DMS 273 (cell line): ENCODE measurements around the gene CD109.
"Not testable (repeated sequence)": the region's sequence is repeated elsewhere in the genome, so short reads cannot be mapped to it uniquely, and the experiment has no call there.

ENCODE experiments used
- DNase-seq: peaks from one replicate; lab custom pipeline; 2025; ENCODE audit not compliant: unreplicated experiment; lab: John Stamatoyannopoulos, UW

The CD109 gene

DNA sequence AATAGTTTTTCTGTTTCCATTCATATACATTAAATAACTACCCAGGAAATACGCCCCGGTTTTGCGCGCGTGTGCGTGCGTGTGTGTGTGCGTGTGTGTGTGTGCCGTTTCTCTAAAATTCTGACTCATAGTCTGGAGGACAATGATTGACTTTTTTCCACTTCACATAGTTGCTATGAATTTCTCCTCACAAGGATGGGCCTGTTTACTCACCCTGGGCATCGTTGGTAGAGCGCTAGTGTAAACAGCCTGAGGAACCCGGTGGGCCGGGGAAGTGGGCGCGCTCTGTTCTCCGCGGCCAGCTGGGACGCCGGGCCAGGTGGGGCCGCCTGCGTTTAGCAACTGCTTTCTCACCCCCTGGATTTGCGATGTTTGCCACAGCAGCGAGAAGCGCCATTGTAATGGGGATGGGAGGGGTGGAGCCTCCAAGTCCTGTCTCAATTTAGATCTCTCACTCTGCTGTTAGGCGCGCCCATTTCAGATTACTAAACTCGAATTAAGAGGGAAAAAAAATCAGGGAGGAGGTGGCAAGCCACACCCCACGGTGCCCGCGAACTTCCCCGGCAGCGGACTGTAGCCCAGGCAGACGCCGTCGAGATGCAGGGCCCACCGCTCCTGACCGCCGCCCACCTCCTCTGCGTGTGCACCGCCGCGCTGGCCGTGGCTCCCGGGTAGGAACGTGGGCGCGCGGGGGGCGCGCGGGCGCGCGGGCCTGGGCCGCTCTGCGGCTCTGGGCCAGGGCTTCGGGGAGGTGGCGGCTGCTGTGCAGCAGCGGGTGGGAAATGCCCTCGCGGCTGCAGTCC is at the start of gene CD109:
CD109 (plus strand) TSS at position 585 of the 803 bp plus-strand sequence; CDS start at position 598, 13 bp downstream.
- DNase-seq: peak; percentile 76

DNA sequence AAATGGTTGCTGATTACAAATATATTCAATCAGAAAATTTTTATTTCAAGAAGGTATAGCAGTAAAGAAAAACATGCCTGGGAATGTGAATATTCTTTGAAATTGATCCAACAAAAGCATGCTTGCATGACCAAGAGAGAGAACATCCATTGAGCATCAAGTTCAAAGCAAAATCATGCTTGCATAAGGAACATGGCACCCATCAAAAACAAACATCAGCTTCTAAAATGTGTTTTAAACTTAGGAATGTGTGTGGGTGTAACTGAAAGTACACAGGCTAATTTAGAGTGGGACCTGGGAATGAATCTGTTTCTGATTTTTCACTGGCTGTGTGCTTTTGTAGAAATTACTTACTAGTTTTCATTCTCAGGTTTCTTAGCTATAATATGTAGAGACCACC is 47.8 kb upstream of the CD109 start:
- no peak for DNase-seq

DNA sequence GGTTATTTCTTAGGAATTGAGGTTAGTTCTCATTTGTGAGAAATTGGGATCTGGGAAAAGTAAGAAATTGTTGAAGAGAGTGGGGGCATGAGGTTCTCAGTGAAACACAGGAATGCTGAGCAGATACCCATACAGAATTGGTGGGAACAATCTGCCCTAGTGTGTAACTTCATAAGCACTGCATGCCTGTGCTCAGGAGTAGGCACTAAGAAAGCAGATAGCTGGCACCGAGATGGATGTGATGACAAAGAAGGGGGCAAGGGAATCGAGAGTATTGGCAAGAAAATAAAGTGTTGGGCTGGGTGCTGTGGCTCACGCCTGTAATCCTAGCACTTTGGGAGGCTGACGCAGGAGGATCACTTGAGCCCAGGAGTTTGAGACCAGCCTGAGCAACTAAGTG is 46.2 kb upstream of the CD109 start:
- DNase-seq: no peak

DNA sequence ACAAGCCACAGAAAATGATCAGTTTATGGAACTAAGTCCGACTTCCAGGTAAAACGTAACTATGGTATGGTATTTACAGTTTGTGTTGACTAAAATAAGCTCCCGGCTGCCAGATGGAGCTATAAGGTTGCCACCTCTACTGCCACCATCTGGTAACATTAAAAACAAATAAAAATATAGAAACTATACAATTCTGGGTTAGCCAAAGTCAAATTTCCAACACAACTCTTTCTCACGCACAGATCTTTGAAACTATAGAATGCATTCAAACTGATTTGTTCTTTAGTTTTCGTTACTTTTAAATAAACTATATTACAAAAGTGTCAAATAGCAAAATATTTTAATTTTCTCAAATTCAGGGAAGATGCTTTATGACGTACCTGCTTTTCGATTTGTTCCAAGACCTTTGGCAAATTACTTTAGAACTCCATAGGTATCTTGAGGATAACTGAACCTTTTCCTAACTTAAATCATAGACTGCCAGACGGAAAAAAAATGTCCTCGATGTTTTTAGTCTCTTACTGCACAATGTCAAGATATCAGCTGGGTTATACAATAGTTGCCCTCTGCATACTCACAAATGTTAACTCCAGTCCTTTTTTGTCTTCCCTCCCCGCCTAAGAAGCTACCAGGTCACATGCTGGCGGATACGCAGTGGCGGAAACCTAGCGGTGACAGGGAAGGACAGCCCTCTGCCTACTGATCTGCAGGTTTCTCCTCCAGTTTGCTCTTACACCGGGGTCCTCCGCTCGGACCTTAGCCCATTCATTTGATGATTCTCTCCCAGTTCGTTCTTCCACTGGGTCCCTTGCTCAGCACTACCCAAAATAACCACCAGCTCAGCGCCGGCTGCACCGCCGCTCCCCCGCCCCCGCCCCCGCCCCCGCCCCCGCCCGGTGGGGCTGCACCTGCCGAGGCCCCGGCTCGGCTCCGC is 43.1 kb upstream of the CD109 start:
- DNase-seq: peak; percentile 74

DNA sequence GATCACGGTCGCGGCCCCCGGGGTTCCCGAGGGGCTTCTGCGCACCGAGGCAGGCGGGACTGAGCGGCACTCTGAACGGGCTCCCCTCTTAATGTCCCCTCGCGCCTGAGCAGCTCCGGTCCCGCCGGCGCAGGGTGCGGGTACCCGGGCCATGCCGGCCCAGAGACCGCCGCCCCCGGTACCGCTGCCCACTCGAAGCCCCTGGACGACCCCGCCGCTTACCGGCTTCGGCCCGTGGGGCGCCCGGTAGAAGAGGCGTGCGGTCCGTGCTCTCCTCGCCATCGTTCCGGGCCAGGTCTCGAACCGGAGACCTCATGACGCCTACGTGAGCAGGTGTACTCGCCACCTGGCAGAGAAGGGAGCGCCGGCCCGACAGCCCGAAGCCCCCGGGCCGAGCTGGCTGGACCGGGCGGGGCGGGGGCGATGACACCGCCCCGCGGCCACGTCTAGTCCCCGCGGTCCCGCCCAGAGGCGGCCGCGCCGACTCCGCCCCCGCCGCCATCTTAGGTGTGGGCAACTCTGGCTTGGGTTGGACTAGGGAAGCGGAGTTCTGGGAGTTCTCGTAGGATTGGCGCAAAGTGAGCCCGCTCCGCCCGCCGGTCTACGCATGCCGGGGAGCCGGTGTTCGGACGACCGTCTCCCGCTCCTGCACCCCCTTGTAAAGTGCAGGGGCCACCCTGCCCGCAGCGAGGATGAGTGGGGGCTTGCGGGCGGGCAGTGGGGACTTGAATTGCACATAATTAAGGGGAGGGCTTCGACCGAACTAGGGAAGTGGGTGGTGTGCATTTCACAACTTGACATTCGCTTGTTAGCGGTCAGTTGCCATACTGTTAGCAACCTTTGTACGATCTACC is 42.2 kb upstream of the CD109 start, which contains the start of gene SLC17A5:
SLC17A5 (minus strand) TSS at position 422 of the 854 bp plus-strand sequence; CDS start at position 316, 106 bp downstream.
- DNase-seq: peak; percentile 98

DNA sequence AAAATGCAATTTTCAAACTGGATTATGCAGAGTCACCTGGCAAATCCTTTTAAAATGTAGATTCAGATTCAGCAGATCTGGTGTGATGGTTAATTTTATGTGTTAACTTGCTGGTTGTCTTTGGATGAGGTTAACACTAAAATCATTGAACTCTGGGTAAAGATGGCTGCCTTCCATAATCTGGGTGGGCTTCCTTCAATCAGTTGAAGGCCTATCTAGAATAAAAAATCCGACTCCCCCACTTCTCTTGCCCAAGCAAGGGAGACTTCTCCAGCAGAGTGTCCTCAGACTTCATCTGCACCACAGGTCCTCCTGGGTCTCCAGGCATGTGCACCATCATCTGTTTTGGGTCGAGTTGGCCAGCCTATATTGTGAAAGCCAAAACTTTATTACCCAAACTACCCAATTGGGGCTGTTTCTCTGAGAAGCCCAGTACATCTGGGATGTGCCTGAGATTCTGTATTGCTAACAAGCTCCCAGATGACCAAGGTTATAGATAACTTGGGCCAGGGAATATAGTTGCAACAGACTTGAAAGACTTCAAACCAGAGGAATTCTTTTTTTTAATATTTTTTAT is 40.6 kb upstream of the CD109 start:
- no peak for DNase-seq

DNA sequence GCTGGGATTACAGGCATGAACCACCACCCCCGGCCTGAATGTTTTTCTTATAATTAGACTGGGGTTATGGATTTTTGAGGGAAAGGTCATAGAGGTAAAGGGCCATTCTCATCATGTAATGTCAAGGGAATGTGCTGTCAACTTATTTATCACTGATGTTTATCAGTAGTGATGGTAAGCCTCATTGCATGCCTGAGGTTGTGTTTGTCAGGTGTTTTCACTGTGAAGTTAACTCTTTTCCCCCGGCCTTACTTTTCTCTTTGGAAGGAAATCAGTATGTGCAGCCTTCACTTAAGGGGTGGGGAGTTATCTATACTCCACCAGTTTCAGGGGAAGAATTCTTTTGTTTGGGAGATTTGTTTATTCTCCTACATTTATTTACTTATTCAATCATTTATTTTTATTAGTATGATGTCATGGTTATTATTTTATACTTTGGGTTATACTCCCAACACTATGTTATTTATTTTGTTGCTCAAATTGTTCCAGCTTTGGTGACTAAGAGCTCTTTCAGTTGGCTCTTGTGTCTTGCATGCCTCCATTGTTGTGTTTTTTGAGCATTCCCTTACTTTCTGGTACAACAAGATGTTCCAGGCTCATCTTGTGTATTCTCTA is 39.4 kb upstream of the CD109 start:
- DNase-seq: no peak

DNA sequence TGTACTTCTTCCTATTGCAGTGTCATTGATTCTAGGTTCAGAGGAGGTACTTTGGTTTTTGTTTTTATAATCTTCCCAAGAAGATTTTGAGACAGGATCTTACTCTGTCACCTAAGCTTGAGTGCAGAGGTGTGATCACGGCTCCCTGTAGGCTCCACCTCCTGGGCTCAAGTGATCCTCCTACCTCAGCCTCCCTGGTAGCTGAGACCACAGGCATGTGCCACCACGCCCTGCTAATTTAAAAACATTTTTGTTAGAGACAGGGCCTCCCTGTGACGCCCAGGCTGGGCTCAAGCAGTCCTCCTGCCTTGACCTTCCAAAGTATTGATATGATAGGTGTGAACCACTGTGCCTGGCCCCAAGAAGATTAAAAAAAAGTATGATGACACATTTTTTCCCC is 38.8 kb upstream of the CD109 start:
- DNase-seq: no peak

DNA sequence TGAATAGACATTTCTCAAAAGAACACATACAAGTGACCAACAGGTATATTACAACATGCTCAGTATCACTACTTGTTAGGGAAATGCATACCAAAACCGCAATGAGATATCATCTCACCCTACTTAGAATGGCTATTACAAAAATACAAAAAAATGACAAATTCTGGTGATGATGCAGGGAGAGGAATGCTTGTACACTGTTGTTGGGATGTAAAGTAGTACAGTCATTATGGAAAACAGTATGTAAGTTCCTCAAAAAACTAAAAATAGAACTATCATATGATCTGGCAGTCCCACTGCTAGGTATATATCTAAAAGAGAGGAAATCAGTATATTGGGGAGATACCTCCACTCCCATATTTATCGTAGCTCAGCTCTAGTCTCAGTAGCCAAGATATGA is 31.3 kb upstream of the CD109 start:
- DNase-seq: no peak

DNA sequence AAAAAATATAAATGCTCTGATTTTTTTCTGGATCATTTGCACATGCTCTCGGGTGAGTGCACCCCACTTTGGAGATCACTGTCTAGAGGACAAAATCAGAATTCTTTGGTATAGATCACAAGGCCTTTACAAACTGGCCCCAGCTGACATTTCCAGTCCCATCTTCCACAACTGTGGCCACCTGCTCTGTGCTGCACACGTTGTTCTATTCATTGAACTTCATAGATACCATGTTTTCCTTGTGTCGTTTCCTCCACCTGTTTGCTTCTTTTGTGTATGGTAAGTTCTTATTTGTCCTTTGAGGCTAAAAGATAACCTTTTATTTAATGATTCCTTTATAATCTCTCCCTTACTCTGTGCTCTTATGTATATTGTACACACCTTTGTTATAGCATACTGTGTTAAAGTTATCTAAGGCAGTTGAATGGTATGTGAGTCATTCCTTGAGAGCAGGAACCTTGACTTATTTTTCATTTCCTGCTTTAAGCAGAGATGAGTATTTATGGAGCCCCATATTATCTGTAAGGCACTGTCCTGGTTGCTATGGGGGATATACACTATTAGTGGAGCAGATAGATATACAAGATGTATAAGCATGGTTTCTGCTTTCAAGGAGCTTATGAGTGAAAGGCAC is 30.2 kb upstream of the CD109 start:
- no peak for DNase-seq

DNA sequence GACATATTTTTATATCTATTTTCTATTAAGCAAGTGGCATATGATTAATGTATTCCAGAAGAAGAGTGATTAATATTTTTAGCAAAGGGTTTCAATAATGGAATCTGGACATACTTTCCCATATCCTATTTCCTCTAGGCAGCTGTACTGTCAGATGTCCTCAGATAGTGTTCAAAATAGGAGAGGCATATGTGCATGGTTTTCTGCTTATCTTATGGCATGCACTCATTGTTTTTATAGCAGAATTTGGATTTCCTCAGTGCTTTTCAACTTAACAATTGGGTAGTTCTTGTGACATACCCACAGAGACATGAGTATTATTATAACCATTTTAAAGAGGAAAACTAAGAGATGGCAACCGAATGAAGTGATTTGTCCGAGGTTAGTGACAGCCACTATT is 29.6 kb upstream of the CD109 start:
- DNase-seq: peak; percentile 49

DNA sequence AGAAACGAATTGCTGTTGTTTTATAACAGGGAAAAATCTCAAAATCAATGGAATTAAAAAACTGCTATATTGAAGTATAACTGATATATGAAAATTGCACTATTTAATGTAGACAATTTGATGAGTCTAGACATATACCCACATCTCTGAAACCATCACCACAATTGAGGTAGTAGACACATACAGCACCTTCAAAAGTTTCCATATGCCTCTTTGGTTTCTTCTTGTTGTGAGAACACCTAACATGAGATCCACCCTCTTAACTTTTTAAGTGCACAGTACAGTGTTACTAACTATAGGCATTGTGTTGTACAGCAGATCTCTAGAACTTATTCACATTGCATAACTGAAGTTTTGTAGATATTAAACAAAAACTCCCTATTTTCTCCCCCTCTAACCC is 28.2 kb upstream of the CD109 start:
- no peak for DNase-seq

DNA sequence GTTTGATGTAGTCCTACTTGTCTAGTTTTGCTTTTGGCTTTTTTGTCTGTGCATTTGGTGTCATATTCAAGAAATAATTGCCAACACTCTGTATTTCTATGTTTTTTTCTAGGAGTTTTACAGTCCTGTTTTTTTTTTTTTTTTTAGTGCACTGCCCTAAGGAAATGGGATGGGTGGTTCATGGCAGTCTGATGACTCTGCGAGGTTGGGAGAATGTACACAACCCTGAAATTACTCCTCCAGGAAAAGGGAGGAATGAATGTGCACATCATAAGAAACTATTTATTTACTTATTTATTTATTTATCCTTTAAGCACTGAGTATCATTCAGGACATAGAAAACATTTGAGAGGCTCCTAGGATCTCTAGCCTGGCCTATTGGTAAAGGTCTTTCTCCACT is 27.0 kb upstream of the CD109 start:
- no peak for DNase-seq

DNA sequence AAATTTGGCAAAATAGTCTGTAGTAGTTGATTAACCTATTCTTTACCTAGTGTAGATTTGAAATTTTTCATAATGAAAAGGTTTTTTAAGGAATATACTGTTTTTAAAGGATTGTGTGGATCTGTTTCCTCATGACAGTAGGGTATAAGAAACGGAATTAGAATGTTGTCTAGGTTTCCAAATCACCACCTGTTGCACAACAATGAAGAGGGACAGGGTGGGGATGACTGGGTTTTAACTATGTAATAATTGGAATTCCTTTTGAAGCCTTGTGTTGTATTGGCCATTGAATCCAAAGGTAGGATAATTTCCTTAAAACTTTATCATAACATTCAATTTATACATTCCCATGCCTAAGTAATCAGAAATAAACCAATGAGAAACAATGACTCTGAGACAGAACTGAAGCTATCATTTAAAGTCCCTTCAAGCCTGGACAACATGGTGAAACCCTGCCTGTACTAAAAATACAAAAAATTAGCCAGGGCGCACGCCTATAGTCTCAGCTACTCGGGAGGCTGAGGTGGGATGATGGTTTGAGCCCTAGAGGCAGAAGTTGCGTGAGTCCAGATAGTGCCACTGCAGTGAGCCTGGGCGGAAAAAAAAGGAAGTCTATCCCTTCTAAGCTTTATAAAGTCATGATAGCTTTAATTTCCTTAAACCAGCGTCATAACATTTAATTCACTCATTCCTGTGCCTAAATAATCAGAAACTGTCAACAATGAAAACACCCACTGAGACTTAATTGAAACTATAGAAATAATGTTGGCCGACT is 23.9 kb upstream of the CD109 start:
- DNase-seq: no peak

DNA sequence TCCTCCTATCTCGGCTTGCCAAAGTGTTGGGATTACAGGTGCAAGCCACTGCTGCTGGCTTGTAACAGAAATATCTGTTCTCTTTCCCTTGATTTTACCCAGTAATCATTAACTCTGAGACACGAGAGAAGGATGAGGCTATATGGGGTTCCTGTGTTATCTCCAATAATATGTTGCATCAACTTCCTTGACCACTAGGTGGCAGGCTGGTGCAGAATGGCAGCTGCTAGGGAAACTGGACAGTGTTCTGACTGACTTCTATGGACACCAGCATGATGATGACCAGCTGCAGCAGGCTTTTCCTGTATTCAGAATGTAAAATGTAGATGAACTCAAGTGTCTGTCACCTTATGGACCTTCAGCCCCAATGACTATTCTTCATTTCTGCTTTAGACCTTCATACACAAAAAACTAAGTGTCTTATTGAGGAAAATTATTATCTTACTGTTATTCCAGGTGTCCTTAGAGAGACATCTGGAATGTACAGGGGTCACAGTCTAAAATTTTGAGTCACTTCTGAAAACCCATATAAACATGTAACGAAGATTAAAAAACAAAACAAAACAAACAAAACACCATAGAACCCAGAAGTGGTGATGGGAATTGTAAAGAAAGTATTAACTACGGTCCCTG is 20.4 kb upstream of the CD109 start:
- peak; percentile 84 for DNase-seq

DNA sequence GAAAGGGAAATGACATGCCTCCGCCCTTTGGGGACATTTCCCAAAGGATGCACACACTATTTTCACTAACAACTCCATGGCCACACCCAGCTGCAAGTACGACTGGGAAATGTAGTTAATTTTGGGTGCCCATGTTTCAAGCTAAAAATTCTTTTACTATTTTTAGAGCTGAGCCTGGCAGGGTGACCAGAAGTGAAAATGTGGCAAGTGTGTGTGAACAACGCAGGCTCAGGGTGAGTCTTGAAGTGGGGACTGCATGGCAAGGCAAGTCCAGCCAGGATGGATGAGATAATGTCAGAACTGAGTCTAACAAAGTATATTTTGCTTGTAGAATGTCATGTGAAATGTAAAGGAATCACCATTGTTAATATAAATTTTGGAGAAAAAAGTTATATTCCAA is 17.0 kb upstream of the CD109 start:
- no peak for DNase-seq

DNA sequence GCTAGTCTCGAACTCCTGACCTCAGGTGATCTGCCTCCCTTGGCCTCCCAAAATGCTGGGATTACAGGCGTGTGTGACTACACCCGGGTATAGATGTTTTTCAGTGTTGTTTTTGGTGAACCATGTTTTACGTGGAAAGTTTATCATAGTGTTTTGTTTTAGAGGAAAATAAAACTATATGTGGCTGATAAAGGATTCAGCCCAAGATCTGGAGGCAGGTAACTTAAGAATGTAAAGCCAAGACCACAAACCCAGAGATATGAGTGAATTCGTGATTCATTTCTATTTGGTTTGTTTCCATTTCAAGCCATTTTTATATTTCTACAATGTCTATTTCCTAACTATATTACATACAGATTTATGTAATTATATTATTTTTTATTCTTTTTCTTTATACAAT is 16.2 kb upstream of the CD109 start:
- not testable (repeated sequence) for DNase-seq

DNA sequence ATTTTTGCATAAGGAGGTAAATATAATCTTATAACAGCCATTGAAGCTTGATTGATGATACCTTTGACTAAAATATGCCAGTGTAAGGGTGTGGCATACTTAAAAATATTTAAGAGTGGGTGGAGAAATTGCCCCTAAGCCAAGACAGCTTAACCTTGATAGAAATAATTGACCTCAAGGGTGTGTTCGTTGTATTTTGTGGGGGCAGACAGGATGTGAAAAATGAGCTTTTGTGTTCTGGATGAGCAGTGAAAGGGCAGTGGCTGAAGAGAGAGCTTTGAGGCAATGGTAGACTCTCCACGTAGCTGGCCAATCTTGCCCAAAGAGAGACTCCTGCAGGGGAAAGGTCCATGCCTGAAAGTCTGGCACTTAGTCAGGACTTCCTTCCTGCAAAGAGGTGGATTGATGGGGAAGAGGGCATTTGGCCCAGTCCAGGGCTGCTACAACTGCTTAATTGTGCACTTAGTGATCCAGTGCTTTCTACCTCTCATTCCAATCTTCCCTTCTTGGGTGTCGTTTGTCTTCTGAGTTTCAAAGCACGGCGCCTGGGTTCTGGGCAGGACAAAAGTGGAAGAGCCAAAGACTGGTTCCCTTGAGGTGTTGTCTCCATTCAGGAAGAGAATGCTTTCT is 15.6 kb upstream of the CD109 start:
- no peak for DNase-seq
